Aorta (tissue), 5 donors: ENCODE data around the gene CABCOCO1. TPM values are rescaled to one million over a fixed set of nuclear protein-coding genes. Genes with fewer than 3 reads are reported as not detected.
A peak's percentile ranks its signal among the peaks of the same experiment; 100 is the strongest.
"Not testable (repeated sequence)": the region's sequence is repeated elsewhere in the genome, so short reads cannot be mapped to it uniquely, and the experiment has no call there.

ENCODE experiments used
- ATAC-seq: fragments of 200-7000 bp; cut with Tn5 transposase; one replicate; pipeline ENCODE4 v1.9.1; 2022; ENCODE audit warnings: moderate library complexity; ENCODE audit not compliant: low FRiP score
- DNase-seq, 2 donors: peaks; one replicate each; pipeline ENCODE4 v3.0.0-alpha.2; 2020
- H3K27ac ChIP-seq, 2 donors: one replicate each; pipeline ENCODE4 v1.5.1; 2013; ENCODE audit warnings: low read length in 2 of 2, mild to moderate bottlenecking in 2 of 2, moderate library complexity in 2 of 2, control low read depth in 1 of 2, inconsistent platforms in 1 of 2, low read depth in 1 of 2
- H3K27me3 ChIP-seq, 2 donors: one replicate each; pipeline ENCODE4 v1.6.1; 2013; ENCODE audit warnings: control low read depth in 1 of 2, low read length in 1 of 2, mild to moderate bottlenecking in 1 of 2, moderate library complexity in 1 of 2; ENCODE audit not compliant: insufficient read depth in 2 of 2, control insufficient read depth in 1 of 2
- H3K36me3 ChIP-seq, 2 donors: one replicate each; pipeline ENCODE4 v1.6.1; 2013; ENCODE audit warnings: control low read depth in 1 of 2, low read length in 1 of 2, mild to moderate bottlenecking in 1 of 2; ENCODE audit not compliant: insufficient read depth in 2 of 2, control insufficient read depth in 1 of 2
- H3K4me1 ChIP-seq, 2 donors: one replicate each; pipeline ENCODE4 v1.6.1; 2013; ENCODE audit warnings: low read length in 2 of 2, control low read depth in 1 of 2, mild to moderate bottlenecking in 1 of 2, moderate library complexity in 1 of 2; ENCODE audit not compliant: insufficient read depth in 2 of 2, control insufficient read depth in 1 of 2
- H3K4me3 ChIP-seq, 2 donors: one replicate each; pipeline ENCODE4 v1.5.1; 2013; ENCODE audit warnings: low read length in 2 of 2, control low read depth in 1 of 2, mild to moderate bottlenecking in 1 of 2
- H3K9me3 ChIP-seq: one replicate; pipeline ENCODE4 v1.6.1; 2013; ENCODE audit warnings: mild to moderate bottlenecking, low read length; ENCODE audit not compliant: control insufficient read depth
- WGBS, 2 donors: extraction: QIAGEN DNeasy Blood & Tissue Kit; methylation state at CpG; one replicate each; pipeline ENCODE4 v1.1.7; 2013; 5-methylcytosine and 5-hydroxymethylcytosine counted together
- intact Hi-C, 2 donors: fragments of 100-400 bp; cut with DNase I; formaldehyde crosslinking; loops; one replicate each; pipeline versions ENCODE4 v1.14.2 to v1.15.0; 2022
- polyA plus RNA-seq, 2 donors: library from polyadenylated mRNA; stranded (reverse); fragments of 200-250 nt; gene quantifications; one replicate each; pipeline ENCODE4 v1.2.3, GENCODE V29; 2013
- total RNA-seq, 2 donors: library from RNA; stranded (reverse); fragmentation: NEBNext Ultra II Directional; extraction: Animal tissue kit (Norgen Biotek cat#: 25700); gene quantifications; one replicate each; pipeline ENCODE4 v1.2.1, GENCODE V29; 2021
- donor health status: healthy with polysubstance abuse.
- donor health status: Bipolar disorder and iron deficiency.
- donor health status: DM: no; HTN: no; CAD: no.
- donor health status: DM: no; HTN: no; CAD: no.
- donor health status: DM: yes; HTN: yes; CAD: no.

The CABCOCO1 gene
- total and polyA plus RNA-seq, 4 donors, result 0.26 to 11.1 (median 2.4) TPM; not detected in 1

DNA sequence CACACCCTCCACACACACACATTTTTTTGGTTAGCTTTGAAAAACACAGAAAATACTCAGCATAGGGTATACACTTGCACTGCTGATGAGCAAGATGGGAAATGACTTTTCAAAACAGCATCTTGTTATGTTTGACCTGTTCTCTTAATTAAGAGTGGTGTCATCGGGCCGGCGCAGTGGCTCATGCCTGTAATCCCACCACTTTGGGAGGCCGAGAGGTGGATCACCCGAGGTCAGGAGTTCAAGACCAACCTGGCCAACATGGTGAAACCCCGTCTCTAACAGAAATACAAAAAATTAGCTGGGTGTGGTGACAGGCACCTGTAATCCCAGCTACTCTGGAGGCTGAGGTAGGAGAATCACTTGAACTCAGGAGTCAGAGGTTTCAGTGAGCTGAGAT is 56.7 kb downstream of the CABCOCO1 start:
- H3K27ac ChIP-seq, intact Hi-C loops, H3K4me1 ChIP-seq, H3K27me3 ChIP-seq, ATAC-seq, H3K36me3 ChIP-seq, H3K9me3 ChIP-seq, H3K4me3 ChIP-seq: not testable (repeated sequence)
- DNase-seq, result peak in 1 of 2 donors; percentile 55
- 96 to 97% methylated on average over 6 of the region's 6 CpGs for WGBS, 2 donors

- H3K27me3 ChIP-seq, result no peaks in the 10 kb centered on the region
- intact Hi-C loops, result no loop called here
- H3K4me1 ChIP-seq, result no peaks in the 10 kb centered on the region
- no peak overlapping the region for H3K27ac ChIP-seq
- no peak for ATAC-seq
- no peaks in the 10 kb centered on the region for H3K9me3 ChIP-seq
- 71 to 74% methylated on average over 3 of the region's 3 CpGs for whole genome bisulfite sequencing, 2 donors
- H3K36me3 ChIP-seq, result no peaks in the 10 kb centered on the region
- H3K4me3 ChIP-seq, result no peak overlapping the region
- no peak for DNase-seq
Observed at GRCh38 chr10:61719906-61720305, 57.2 kb downstream of the CABCOCO1 start.

DNA sequence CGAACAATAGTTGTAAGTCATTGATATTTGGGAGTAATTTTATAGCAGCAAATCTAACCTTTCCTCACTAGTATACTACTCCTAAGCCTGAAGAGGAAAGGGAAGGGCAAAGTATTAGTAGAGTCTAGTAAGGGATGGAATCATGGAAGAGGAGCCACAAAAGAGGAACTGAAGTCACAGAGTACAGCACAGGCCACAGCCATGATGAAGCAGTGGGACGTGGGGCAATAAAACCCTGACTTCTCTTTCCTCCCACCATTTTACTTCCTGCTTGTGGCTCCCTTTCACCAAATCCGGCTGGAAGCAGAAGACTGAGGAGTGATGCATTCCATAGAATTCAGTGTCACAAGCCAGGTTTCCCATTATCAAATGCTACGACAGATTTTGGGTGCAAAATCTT is 58.7 kb downstream of the CABCOCO1 start:
- no peaks in the 10 kb centered on the region for H3K9me3 ChIP-seq
- no peak overlapping the region for H3K4me3 ChIP-seq
- H3K4me1 ChIP-seq, result no peaks in the 10 kb centered on the region
- intact Hi-C loops, result no loop called here
- no peak overlapping the region for H3K27ac ChIP-seq
- DNase-seq (no peak), ATAC-seq (no peak)
- H3K36me3 ChIP-seq, result no peaks in the 10 kb centered on the region
- no peaks in the 10 kb centered on the region for H3K27me3 ChIP-seq
- 96 to 99% methylated on average over 4 of the region's 4 CpGs for WGBS, 2 donors

DNA sequence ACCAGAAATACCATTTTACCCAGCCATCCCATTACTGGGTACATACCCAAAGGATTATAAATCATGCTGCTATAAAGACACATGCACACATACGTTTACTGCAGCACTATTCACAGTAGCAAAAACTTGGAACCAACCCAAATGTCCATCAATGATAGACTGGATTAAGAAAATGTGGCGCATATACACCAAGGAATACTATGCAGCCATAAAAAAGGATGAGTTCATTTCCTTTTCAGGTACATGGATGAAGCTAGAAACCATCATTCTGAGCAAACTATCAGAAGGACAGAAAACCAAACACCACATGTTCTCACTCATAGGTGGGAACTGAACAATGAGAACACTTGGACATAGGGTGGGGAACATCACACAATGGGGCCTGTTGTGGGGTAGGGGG is 62.5 kb downstream of the CABCOCO1 start:
- H3K4me3 ChIP-seq, H3K27me3 ChIP-seq, DNase-seq, H3K4me1 ChIP-seq, H3K27ac ChIP-seq, H3K36me3 ChIP-seq, intact Hi-C loops, H3K9me3 ChIP-seq, ATAC-seq: not testable (repeated sequence)
- WGBS, 2 donors, result 74 to 76% methylated on average over 2 of the region's 2 CpGs

DNA sequence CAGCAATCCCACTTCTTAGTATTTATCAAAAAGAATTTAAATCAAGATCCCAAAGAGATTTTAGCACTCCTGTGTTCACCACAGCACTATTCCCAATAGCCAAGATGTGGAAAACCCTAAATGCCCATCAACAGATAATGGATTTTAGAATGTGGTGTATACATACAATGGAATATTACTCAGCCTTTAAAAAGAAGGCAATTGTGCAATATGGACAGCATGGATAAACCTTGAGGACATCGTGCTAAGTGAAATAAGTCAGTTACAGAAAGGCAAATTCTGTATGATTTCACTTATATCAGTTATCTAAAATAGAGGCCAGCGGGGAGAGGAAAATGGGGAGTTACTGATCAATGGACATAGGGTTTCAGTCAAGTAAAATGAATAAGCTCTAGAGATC is 66.9 kb downstream of the CABCOCO1 start:
- intact Hi-C loops, result no loop called here
- H3K4me3 ChIP-seq, result no peak overlapping the region
- no peaks in the 10 kb centered on the region for H3K9me3 ChIP-seq
- H3K27me3 ChIP-seq, result no peaks in the 10 kb centered on the region
- H3K36me3 ChIP-seq, result no peaks in the 10 kb centered on the region
- WGBS, 2 donors, result 97% methylated on average over 2 of the region's 2 CpGs
- ATAC-seq (no peak), DNase-seq (no peak)
- H3K27ac ChIP-seq, result no peak overlapping the region
- H3K4me1 ChIP-seq, result no peaks in the 10 kb centered on the region

- no peaks in the 10 kb centered on the region for H3K36me3 ChIP-seq
- H3K4me3 ChIP-seq, result no peak overlapping the region
- no peak overlapping the region for H3K27ac ChIP-seq
- H3K9me3 ChIP-seq, result no peaks in the 10 kb centered on the region
- 86% methylated on average over 2 of the region's 2 CpGs for WGBS, 2 donors
- DNase-seq, result no peak
- no peaks in the 10 kb centered on the region for H3K4me1 ChIP-seq
- intact Hi-C loops, result loop anchor here (10.0 kb wide), 2 partner anchors 586 to 916 kb away; no protein-coding TSS in a partner anchor
- no peaks in the 10 kb centered on the region for H3K27me3 ChIP-seq
- ATAC-seq, result no peak
Observed at GRCh38 chr10:61730671-61731070, 67.9 kb downstream of the CABCOCO1 start.

- Histone ChIP-seq H3K9me3 (no peaks in the 10 kb centered on the region), H3K4me3 (no peak overlapping the region), H3K36me3 (no peaks in the 10 kb centered on the region), H3K27me3 (no peaks in the 10 kb centered on the region), H3K27ac (no peak overlapping the region), H3K4me1 (no peaks in the 10 kb centered on the region)
- 26 to 33% methylated on average over 1 of the region's 1 CpG for WGBS, 2 donors
- intact Hi-C loops, result loop anchor here (10.0 kb wide), 2 partner anchors 587 to 917 kb away; no protein-coding TSS in a partner anchor
- DNase-seq (no peak), ATAC-seq (no peak)
Observed at GRCh38 chr10:61731638-61732037, 68.9 kb downstream of the CABCOCO1 start.

DNA sequence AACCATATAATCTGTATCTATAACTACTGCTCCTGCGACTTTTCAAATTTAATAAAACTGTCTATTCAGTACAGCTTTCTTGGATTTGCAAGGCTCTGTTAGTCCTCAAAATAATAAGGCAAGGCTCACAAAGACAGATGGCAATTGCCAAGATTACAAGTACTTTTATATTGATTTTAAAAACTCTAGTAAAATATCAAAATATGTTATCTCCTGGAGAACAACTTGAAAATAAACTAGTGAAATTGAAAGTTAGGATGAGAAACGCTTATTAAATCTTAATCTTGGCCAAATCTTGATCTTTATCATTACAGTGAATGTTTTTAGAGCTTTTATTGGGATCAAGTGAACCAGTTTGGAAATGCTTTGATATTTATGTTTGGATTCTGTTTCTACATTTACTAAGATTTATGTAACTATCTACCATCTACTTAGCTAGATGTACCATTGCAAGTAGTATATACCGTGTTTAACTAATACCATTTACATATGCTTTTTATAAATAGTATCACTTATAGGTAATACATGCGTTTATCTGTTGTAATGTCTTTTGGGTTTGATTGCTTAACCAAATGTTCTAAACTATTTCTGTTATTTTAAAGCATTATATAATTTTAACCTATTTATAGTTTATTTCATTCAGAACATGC is 70.0 kb downstream of the CABCOCO1 start:
- Histone ChIP-seq H3K36me3 (no peaks in the 10 kb centered on the region), H3K4me3 (no peak overlapping the region), H3K27ac (no peak overlapping the region), H3K4me1 (no peaks in the 10 kb centered on the region), H3K9me3 (no peaks in the 10 kb centered on the region), H3K27me3 (no peaks in the 10 kb centered on the region)
- no peak for ATAC-seq
- intact Hi-C loops, result loop anchor here (10.0 kb wide), 2 partner anchors 588 to 918 kb away; no protein-coding TSS in a partner anchor
- 67 to 74% methylated on average over 4 of the region's 4 CpGs for WGBS, 2 donors
- DNase-seq, result no peak

- H3K27ac ChIP-seq, result no peak overlapping the region
- DNase-seq, result no peak
- no peak overlapping the region for H3K4me3 ChIP-seq
- H3K9me3 ChIP-seq, result no peaks in the 10 kb centered on the region
- no peaks in the 10 kb centered on the region for H3K36me3 ChIP-seq
- intact Hi-C loops, result loop anchor here (10.0 kb wide), 2 partner anchors 589 to 919 kb away; no protein-coding TSS in a partner anchor
- no peaks in the 10 kb centered on the region for H3K27me3 ChIP-seq
- no peaks in the 10 kb centered on the region for H3K4me1 ChIP-seq
- WGBS, 2 donors, result 72 to 77% methylated on average over 1 of the region's 1 CpG
- no peak for ATAC-seq
Observed at GRCh38 chr10:61733358-61733940, 70.7 kb downstream of the CABCOCO1 start.
